ENCODE results near the gene AHNAK2.

GRCh38 chr14:104917116-104917515 is 61.1 kb downstream of the AHNAK2 start:
- TF ChIP-seq TCF4 (CRISPR knock-in tag; IDR thresholded peaks at IDR 0.05; ENCODE audit: borderline replicate concordance), result no peak
- no peak for TF ChIP-seq CREB5 (CRISPR knock-in tag; IDR thresholded peaks at IDR 0.05; ENCODE audit: low read depth)
- TF ChIP-seq, protein P1, sequence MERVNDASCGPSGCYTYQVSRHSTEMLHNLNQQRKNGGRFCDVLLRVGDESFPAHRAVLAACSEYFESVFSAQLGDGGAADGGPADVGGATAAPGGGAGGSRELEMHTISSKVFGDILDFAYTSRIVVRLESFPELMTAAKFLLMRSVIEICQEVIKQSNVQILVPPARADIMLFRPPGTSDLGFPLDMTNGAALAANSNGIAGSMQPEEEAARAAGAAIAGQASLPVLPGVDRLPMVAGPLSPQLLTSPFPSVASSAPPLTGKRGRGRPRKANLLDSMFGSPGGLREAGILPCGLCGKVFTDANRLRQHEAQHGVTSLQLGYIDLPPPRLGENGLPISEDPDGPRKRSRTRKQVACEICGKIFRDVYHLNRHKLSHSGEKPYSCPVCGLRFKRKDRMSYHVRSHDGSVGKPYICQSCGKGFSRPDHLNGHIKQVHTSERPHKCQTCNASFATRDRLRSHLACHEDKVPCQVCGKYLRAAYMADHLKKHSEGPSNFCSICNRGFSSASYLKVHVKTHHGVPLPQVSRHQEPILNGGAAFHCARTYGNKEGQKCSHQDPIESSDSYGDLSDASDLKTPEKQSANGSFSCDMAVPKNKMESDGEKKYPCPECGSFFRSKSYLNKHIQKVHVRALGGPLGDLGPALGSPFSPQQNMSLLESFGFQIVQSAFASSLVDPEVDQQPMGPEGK (CRISPR knock-in tag; IDR thresholded peaks at IDR 0.05; ENCODE audit: borderline replicate concordance), result no peak
- TF ChIP-seq ZC3H10 (CRISPR knock-in tag; IDR thresholded peaks at IDR 0.05), result no peak

Measured in SK-N-SH treated with all-trans-retinoic acid at 6 μM for 48 hours (cell line).